GM18499 (cell line): Measurements from ENCODE around the gene CENPC.

Experiments used
- ATAC-seq: cut with Tn5 transposase; IDR thresholded peaks from one replicate; pipeline ENCODE4 v1.9.1; 2021; ENCODE audit warnings: moderate number of reproducible peaks; ENCODE audit not compliant: insufficient read depth, unreplicated experiment

Gene CENPC

DNA sequence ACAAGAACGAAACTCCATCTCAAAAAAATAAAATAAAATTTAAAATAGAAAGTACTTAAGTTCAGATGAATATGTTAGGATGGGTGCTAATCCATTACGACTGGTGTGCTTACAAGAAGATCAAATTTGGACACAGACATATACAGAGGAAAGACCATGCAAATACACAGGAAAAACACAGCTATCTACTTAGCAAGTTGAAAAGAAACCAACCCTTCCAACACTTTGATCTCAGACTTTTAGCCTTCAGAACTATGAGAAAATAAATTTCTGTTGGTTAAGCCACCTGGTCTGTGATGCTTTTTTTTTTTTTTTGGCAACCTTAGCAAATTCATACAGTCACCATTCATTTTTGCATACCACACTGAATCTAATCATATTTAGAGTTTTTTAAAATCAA is 116.5 kb downstream of the CENPC start:
- ATAC-seq = no peak
